GM19328 (cell line): ENCODE results near the gene AGT.
"Not testable (repeated sequence)": the region's sequence is repeated elsewhere in the genome, so short reads cannot be mapped to it uniquely, and the experiment has no call there.

ENCODE experiments used
- ATAC-seq: cut with Tn5 transposase; IDR thresholded peaks from one replicate; pipeline ENCODE4 v1.9.1; 2021; ENCODE audit warnings: mild to moderate bottlenecking, moderate library complexity; ENCODE audit not compliant: unreplicated experiment

Gene AGT

DNA sequence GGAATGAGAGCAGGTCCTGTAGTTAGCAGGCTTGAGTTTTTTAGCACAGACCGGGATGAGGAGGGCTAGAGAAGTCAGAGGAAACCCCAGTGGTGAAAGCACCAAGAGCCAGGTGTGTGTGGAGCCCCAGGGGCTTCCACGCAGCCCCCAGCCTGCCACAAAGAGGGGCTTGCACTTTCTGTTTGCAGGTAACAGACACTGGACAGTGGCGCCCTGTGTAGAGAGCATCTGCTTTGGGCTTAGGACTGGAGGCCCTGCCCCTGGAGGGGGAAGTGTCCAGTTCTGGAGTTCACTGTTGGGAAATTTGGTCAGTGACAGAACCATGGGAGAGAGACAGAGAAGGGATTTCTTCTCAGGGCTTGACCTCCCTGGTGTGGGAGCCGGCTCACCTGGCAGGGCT lies 19.5 kb downstream of the AGT start:
- ATAC-seq: no peak

DNA sequence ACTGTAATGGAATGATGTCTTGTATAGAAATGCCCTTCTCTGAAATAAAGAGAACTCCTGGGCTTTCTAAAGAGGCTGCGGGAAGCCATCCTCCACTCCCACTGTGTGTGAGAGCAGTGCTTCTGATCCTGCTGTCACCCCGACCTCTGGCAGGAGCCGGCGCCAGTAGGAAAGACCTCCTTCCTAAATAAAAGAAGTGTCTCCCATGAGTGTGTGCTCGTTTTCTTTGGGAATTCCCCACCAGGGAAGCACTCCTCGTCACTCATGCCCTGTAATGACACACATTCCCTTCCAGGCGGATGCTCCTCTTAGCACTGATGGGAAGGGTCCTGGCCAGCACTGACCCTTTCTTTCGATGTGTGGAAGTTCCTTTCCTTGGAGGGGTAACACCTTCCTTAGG lies 20.1 kb downstream of the AGT start:
- ATAC-seq: no peak

DNA sequence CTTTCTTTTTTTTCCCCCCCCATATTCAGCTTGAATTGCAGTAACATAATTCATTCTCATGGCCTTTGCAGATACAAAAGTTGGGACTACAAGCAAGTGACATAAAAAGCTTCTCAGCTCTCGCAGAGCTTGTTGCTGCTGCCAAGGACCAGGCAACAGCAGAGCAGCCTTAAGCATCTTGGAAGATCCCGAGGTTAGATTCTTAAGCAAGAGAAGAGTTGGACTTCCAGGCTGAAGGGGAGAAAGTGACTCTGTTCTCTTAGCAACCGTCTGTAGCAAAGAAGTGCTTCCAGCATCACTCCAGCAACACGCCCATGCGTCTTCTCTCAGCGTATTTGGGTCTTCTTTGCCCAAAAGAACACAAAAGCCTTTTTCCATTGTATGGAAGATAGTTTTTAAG lies 20.7 kb downstream of the AGT start:
- no peak for ATAC-seq

DNA sequence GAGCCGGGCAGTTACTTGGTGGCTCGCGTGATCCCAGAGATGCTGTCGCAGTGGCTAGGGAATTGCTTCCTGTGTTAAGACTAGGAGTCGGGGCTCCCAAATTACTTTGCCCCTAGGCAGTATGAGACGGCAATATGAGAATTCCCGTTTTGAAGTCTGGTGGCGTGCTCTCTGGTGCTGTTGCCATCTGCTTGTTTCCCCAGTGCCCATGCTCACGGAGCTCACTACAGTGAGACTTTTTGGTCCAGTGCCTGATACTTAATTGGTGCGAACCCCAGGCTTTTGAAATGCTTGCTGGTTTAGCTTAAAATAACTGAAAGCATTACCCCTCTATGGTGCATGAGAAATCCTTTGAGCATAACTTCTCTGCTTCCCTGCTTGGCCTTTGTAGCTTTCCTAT lies 22.3 kb downstream of the AGT start:
- no peak for ATAC-seq

DNA sequence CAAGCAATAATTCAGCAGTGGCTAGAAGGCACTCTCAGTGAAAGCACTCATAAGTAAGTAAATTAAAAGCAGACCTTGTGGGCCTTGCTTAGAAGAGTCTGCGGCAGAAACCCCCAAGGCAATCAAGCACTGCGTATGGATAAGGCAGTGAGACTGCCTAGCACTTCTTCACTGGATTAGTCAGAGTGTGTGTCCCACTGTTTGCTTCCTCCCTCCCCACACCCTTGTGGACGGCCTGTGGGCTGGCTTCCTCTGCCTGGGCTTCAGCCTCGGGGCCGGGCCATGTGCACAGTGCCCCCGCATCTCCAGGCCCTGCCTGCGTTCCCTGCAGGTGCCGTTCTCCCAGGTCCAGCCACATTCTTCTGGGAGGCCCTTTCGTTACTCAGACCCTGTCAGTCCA lies 23.8 kb downstream of the AGT start:
- no peak for ATAC-seq

DNA sequence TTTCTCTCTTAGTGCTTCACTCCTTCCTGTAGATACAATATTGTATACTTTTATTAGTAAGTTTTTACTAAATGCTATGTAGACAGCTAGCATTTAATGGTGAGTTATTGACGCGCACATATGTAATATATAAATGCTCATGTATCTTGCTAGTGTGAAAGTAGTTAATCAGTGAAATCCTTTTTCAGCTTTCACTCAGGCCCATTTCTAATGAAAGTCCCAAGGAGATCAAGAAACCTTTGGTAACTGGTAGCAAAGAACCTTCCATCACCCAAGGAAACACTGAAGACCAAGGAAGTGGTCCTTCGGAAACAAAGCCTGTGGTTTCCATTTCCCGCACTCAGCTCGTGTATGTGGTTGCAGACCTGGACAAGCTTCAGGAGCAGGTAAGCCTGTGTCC lies 27.2 kb downstream of the AGT start:
- ATAC-seq: no peak

DNA sequence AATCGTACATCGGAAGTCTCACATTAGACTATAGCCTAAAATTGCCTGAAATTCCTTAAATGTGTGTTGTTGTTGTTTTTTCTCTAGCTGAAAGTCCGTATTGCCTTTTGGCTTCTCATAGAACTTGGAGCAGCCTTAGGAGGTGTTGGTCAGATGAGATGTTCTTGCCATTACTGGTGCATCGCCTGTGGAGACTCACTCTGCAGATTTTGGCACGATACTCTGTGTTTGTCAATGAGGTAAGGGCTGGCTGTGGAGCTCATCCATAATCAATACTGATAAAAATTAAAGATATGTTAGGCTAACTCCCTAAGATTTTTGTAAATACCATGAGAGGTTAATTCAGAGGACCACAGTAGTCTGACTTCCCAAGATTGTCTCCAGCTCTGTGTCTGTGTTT lies 28.9 kb downstream of the AGT start:
- ATAC-seq: no peak

DNA sequence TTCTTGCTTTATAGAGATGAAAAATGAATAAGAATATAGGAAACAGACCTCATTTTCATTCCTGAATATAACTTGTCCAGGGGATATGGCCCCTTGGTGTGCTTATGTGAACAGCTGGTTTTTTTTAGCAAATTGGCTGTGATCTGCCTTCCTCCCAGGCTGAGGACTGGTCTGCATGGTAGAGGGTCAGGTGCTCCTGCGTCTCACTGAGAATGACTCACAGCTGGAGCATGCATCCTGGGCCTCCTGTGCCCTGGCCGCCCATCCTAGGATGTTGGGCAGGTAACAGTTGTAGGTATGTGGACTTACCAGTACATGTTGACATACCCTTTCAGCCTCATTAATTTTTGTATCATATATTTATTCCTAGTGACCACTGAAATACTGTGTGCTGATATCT lies 29.8 kb downstream of the AGT start:
- ATAC-seq: no peak

DNA sequence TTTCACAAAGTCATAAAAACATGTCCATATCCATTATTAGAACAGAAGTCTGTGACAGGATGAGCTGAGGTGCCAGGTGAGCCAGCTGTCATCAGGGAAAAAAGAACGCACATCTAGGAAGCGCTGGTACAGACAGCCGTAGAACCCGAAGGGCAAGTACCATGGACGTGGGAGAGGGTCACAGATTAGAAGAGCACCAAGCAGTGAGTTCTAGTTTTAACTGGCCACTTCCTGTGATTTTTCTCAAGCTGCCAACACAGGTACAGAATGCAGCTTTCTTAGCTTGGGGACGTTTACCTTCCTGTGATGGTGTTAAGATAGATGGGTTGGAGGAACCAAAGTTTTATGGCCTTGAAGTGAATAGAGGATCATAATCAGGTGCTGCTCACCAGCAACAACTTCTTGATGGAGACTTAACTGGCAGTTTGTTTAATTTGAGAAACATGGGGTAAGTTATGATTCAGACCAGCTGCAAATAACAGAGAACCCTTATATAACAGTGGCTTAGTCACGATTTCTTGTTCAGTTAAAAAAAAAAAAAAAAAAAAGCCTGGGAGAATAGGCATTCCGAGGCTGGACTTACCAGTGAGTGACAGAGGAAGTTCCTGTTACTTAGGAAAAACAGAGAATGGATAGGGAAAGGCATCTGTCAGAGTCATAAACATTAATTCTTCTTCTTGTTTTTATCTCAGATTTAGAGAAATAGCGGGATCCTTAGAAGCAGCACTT lies 30.9 kb downstream of the AGT start:
- no peak for ATAC-seq

DNA sequence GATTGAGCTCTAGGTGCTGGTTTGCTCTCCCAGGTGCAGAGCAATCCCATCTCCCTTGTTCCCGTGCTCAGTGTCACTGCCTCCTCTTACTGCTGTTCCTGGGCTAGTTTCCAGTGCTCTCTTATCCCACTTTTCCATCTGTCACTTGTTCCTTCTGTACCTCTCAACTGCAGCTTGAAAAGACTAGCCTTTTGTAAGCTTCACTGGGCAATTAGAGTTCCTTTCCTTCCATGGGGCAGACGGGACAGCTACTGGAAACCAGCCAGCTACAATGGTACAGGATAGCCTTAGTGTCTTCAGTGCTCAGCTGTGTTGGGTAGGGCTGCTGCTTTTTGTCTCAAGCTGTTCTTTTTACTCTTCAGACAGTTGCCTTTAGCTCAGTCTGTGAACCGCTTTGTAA lies 31.6 kb downstream of the AGT start:
- ATAC-seq: no peak

DNA sequence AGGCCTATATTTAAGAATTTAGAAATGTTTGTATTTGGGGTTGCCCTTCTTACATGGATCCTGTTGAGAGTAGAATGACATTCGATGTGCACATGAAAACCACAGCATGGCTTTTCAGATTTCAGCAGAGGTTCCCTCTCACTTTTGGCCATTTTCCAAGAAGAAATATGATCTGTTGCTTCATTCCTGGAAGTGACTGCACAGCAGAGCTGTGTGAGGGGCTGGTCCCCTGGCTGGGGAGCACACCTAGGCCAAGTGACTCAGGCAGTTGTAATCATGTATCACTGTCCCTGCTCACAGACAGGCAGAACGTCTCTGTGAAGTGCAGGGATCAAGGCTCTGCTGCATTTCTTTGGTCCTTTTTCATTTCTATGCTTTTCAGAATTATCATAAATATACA lies 32.3 kb downstream of the AGT start:
- no peak for ATAC-seq

DNA sequence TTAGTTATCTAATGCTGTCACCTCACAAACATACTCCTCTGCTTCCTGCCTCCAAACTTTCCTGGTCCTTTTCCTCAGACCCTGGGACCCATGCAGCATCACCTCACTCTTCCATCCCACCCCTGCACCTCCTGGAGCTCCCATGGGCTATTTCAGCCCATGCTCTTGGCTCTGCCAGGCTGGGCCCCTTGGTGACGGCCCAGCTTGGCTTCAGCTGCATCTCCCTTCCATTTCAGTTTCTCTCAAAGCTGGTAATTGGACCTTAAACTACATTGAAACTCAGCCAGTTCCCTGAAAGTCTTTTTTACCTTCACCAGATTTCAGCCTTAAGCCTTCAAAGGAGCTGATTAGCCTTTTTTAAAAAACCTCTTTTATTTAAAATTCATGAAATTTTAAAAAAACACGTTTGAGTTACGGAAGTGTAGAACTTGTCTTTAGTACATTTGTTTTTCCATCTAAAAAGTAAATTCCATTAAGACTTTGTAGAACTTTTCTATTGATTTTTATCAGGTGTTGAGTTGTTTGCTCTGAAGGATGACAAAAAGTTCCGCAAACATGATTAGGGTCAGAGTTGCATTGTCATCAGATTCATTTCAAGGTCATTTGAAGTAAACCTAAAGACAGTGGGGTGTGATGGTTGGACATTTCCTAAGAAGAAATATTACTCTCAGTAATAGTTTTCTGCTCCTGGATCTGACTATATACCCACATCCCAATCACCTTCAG lies 33.5 kb downstream of the AGT start:
- ATAC-seq: no peak

DNA sequence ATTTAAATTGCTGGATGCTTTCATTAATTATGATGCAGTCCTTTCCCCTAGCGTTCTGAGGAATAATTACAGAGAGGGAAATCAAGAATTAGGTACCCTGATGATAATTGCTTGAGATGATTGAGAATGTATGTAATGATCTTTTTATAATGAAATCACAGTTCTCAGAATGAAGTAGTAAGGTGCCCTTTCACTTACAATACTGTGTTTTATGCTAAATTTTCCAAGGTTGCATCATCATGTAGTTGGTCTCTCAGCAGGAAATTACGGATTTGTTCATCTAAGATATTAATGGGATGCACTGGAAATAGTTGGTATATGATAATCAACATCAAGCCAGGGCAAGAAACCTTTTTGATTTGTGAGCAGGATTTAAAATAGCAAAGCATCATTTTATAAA lies 34.1 kb downstream of the AGT start:
- ATAC-seq: no peak

DNA sequence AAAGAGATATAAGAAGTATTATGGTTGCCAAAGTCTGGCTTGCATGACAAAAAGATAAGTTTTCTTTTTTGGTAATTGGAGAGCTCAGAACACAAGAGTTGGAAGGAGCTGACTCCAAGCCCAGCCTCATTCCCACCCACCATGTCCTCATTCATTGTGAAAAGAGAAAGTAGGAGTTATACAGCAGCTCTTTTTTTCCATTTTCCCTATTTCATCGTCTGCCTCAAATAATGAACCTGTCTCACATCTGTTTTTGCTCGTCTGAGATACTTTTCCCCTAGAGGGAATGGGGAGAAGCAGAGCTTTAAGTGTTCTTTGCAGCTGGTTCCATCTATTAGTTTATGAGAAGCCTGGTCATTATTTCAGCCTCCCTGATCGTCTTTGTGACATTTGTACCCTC lies 34.7 kb downstream of the AGT start:
- no peak for ATAC-seq

DNA sequence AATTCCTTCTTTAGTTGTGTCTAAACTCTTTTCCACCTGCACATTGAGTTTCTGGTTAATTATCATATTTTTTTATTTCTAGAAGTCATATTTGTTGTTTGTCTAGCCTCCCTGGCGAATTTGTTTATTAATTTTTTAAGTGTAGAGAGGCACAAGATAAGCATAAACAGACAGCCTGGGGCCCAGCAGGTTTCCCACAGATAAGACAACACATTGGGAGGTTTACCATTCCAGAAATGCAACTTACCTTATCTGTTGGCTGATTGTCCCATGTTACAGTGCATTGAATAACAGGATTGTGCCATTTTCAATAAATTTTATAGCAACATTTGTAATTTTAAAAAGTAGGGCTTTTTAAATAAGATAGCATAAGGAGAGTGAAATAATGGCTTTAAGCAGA lies 36.7 kb downstream of the AGT start:
- ATAC-seq: no peak

DNA sequence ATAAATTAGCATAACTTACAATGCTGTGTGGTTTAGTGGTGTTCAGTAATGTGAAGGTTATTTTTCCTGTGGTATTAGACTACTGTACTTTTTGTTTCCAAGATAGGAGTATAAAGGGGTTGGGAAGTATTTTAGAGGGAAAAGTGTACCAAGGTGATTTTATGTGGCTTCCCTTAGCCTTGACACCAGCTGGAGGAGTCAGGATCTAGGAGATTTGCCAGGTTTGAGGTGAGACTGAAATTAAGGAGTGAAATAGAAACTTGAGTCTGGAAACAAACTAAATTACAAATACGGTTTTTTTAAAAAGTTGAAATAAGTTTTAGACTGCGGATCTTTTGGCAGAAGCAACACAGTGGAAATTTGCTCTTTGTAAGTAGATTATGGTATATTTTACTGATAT lies 39.3 kb downstream of the AGT start:
- no peak for ATAC-seq

DNA sequence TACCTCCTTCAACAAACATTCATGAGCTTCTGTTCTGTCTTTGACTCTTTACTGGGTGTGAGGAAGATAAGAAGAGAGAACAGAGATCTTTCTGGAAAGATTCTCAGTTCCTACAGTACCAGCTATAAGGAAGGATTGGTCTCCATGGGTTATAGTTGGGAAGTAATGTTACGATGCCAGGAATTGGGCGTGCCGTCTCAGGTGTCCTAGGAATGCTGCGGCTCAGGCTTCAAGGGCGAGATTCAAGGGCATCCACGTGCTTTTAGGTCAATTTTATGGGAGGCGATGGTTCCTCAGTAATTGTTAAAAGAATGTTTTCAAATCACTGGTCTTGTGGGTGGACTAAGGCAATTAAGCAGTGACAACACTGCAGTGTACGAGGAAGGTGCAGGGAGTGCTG lies 44.4 kb downstream of the AGT start:
- ATAC-seq: no peak

DNA sequence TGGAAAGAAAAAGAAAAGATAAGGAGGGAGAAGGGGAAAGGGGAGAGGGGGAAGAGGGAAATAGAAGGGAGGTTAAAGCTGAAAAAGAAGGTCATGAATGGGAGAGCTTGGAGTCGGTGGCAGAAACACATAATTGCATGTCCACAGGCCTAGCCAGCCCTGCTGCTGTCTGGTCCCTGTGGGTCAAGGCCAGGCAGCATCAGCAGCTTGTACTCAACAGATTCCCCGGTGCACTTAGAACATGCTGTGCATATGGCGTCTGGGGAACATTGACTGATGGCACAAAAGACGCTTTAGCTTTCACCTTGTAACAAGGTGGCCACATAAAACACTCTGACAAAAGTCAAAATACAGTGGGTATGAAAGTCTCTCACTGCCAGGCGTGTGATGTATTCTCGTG lies 45.7 kb downstream of the AGT start:
- ATAC-seq: no peak

DNA sequence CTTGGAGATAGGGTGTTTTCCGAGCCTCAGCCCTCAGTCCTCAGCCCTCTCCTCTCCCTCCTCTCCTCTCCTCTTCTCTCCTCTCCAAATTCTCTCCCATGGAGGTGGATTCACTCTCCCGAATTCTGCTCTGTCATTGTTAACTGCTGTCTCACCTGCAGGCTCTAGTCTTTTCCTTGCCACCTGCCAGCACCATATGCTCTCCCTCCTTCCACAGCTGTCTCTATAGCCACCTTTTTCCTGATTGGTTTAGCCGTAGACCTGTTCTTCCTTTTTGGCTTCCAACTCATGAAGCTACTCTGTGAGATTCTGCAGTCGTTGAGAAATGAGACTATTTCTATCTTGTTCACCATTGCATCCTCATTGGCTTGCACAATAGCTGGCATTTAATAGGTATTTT lies 51.9 kb downstream of the AGT start:
- ATAC-seq: no peak

DNA sequence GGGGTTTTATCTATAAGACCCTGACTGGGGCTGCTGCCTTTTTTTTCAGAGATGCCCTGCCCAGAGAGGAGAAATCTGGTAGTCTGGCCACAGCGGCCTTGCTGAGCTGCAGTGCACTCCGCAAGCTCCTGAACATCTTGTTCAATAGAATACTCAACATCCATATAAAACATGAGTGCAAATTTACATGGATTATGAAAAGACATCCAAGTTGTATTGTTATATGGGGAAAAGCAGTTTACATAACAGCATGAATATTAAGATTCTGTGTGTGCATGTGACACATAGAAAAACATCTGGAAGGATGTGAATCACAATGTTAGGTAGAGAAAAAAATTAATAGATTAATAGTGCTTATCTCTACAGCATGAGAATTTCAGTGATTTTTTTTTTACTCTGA lies 55.2 kb downstream of the AGT start:
- ATAC-seq: no peak

DNA sequence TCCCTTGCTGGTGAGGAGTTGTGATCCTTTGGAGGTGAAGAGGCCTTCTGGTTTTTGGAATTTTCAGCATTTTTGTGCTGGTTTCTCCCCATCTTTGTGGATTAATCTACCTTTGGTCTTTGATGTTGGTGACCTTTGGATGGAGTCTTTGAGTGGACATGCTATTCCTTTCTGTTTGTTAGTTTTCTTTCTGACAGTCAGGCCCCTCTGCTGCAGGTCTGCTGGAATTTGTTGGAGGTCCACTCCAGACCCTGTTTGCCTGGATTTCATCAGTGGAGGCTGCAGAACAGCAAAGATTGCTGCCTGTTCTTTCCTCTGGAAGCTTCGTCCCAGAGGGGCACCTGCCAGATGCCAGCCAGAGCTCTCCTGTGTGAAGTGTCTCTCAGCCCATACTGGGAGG lies 55.8 kb downstream of the AGT start:
- not testable (repeated sequence) for ATAC-seq

DNA sequence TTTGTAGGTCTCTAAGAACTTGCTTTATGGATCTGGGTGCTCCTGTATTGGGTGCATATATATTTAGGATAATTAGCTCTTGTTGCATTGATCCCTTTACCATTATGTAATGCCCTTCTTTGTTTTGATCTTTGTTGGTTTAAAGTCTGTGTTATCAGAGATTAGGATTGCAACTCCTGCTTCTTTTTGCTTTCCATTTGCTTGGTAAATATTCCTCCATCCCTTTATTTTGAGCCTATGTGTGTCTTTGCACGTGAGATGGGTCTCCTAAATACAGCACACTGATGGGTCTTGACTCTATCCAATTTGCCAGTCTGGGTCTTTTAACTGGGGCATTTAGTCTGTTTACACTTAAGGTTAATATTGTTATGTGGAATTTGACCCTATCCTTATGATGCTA lies 57.2 kb downstream of the AGT start:
- ATAC-seq: not testable (repeated sequence)
